ENCODE data around the gene TAF11L9.
"Not testable (repeated sequence)": the region's sequence is repeated elsewhere in the genome, so short reads cannot be mapped to it uniquely, and the experiment has no call there.

The TAF11L9 gene

DNA sequence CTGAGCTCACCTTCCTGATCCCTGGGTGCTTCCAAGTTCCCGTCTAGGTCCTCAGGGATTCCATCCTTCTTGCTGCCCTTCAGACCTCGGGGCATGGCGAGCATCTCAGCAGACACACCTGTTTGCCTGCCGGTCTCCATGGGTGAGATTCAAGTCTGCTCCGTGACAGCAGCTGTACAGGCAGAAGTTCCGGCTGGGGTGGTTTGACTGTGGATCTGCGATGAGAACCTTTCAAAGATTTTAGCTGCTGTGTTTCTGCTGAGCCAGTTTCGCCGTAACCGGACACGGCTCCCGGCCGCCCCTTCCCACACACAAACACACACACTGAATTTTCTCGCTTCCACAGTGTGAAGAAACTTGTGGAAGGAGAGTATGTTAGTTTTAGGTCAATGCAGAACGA, at the start of gene TAF11L9:
Gene TAF11L9, minus strand, starts transcription at position 140 of the 400 bp plus-strand sequence.
- not testable (repeated sequence) for DNase-seq (ENCODE audit: low read depth)

- no peak for DNase-seq (ENCODE audit: low read depth)
Observed at GRCh38 chr5:17634160-17634559, 40.0 kb upstream of the TAF11L9 start, which contains the start of gene TAF11L14. Gene TAF11L14 (plus strand): TSS chr5:17634460.

DNA sequence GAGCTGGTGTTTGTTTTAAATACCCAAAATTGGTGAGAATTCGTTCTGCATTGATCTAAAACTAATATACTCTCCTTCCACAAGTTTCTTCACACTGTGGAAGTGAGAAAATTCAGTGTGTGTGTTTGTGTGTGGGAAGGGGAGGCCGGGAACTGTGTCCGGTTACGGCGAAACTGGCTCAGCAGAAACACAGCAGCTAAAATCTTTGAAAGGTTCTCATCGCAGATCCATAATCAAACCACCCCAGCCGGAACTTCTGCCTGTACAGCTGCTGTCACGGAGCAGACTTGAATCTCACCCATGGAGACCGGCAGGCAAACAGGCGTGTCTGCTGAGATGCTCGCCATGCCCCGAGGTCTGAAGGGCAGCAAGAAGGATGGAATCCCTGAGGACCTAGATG, 37.6 kb upstream of the TAF11L9 start, which contains the start of gene TAF11L13:
Gene TAF11L13, plus strand, starts transcription at position 301 of the 400 bp plus-strand sequence.
- not testable (repeated sequence) for DNase-seq (ENCODE audit: low read depth)

- no peak for DNase-seq (ENCODE audit: low read depth)
Observed at GRCh38 chr5:17625686-17626085, 31.5 kb upstream of the TAF11L9 start.

DNA sequence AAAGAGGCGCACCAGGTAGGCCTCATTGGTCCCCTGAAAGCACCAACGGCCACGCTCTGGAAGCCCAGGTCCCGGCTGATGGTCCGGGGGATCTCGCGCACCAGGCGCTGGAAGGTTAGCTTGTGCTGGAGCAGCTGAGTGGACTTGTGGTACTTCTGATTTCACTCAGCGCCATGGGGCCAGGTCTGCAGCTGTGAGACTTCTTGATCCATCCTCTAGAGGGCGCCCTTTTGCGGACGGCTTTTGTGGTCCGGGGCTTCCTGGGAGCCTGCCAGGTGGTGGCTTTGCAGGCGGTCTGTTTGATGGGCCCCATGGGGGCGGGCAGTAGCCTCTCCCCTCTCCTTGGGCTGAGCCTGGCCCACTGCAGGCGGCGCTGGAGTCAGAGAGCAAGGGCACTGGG, 26.4 kb upstream of the TAF11L9 start:
- DNase-seq (ENCODE audit: low read depth), result no peak

GRCh38 chr5:17619354-17619753, 25.2 kb upstream of the TAF11L9 start:
- DNase-seq (ENCODE audit: low read depth), result no peak

DNA sequence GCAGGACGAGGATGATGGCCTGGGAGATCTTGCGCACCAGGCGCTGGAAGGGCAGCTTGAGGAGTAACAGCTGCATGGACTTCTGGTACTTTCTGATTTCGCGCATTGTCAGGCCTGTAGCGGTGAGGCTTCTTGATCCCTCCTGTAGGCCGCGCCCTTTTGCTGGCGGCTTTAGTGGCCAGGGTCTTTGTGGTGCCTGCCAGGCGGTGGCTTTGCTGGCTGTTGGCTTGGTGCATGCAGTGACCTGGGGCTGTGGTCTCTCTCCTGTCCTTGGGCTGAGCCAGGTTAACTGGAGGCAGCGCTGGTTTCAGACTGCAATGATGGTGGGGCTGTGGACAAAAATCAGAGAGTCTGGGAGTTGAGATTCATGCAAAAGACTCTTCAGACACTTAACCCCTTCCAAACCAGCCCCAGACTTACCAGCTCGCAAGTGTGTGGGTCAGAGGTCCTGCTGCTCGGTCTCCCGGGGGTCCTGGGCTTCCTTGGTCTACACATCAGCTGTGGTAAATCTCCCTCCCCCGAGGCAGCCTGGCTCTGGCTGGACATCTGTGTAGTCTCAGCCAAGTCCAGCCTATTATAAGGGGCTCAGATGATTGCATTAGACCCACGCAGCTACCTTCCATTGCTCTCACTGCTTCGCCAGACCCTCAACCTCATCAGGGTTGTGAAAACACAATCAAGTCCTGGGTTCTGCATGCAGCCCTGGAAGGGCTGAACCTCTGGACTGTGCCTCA, 20.8 kb upstream of the TAF11L9 start:
- DNase-seq (ENCODE audit: low read depth), result no peak

GRCh38 chr5:17610092-17610491, 15.9 kb upstream of the TAF11L9 start, which contains the start of gene TAF11L12:
Gene TAF11L12 (plus strand): TSS chr5:17610392.
- not testable (repeated sequence) for DNase-seq (ENCODE audit: low read depth)

GRCh38 chr5:17607461-17607860, 13.3 kb upstream of the TAF11L9 start:
- DNase-seq (ENCODE audit: low read depth), result not testable (repeated sequence)

DNA sequence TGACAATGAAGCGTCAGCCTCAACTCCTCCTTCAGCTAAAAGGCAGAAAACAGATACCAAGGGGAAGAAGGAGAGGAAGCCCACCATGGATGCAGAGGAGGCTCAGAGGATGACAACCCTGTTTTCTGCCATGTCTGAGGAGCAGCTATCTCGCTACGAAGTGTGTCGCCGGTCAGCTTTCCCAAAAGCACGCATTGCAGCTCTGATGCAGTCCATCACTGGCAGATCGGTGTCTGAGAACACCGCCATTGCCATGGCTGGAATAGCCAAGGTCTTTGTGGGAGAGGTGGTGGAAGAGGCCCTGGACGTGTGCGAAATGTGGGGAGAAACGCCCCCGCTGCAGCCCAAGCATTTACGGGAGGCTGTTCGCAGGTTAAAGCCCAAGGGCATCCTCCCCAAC, 10.8 kb upstream of the TAF11L9 start:
- no peak for DNase-seq (ENCODE audit: low read depth)

DNA sequence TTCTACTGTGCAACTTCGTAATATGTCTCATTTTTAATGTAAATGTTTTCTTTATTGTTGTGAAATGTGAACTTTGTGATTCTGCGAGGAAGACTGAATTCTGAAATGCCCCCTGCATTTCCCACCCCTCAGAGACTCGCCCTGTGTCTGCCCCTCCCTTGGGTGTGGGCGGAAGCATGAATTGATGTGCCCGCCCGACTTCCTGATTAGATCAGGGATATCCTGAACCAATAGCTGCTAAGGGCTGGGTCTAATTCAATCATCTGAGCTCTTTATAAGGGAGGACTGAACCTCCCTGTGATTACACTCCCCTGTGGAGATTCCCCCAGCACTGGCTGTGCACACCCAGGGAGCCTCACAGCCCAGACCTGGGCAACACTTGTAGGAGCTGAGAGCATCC, 9.7 kb upstream of the TAF11L9 start, which contains the start of gene TAF11L11:
Gene TAF11L11, plus strand, starts transcription at position 304 of the 400 bp plus-strand sequence.
- not testable (repeated sequence) for DNase-seq (ENCODE audit: low read depth)

GRCh38 chr5:17597728-17598127, 3.5 kb upstream of the TAF11L9 start, which contains the start of gene TAF11L10:
Gene TAF11L10 (minus strand): TSS chr5:17597828.
- not testable (repeated sequence) for DNase-seq (ENCODE audit: low read depth)

- DNase-seq (ENCODE audit: low read depth), result not testable (repeated sequence)
Observed at GRCh38 chr5:17590860-17591259, 3.3 kb downstream of the TAF11L9 start, which contains the start of gene TAF11L8. Gene TAF11L8 (minus strand): TSS chr5:17590960.

GRCh38 chr5:17585658-17586057, 8.5 kb downstream of the TAF11L9 start, which contains the start of gene TAF11L7:
Gene TAF11L7 (minus strand): TSS chr5:17585758.
- DNase-seq (ENCODE audit: low read depth), result not testable (repeated sequence)

Data from fibroblast of the conjunctiva (primary cell).